NOMO-1 treated with dmso at 0.1 percent for 144 hours (cell line): ENCODE measurements around the gene METRNL.
A peak's percentile ranks its signal among the peaks of the same experiment; 100 is the strongest.

Experiments used
- DNase-seq: peaks from one replicate; lab custom pipeline; 2025; ENCODE audit not compliant: unreplicated experiment; lab: John Stamatoyannopoulos, UW

METRNL gene

GRCh38 chr17:83089328-83090132 lies 10.1 kb downstream of the METRNL start:
- DNase-seq, result no peak

DNA sequence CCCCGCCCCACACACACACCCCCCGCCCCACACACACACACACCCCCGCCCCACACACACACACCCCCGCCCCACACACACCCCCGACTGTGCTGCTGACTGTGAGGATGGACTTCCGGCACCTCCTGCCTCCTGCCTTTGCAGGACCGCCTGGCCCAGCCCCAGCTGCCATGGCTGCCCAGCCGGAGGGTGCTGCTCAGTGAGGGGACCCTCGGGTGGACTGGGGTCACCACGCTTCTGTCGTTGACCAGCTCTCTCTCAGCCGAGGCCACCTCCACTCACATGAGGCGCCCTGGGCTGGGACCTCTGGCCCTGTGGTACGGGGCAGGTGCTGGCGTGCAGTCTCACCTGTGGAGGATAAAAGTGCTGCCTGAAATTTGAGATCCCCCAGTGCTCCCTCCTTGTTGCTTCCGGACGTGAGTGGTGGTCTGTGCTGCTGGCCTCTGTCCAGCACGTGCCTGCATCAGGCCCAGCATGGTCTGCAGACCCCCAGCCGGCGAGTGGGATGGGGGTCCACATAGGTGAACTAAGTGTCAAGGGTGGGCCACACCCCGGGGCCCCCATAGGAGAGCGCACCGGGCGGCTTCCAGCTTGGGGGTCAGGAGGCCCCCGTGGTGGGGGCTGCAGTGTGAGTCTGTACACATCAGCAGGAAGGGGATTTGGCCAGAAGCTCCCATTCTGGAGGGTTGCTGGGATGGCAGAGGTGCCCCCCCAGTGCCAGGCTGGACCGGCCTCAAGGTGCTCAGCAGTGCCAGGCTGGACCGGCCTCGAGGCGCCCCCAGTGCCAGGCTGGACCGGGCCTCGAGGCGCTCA lies 11.2 kb downstream of the METRNL start:
- DNase-seq, result no peak

DNA sequence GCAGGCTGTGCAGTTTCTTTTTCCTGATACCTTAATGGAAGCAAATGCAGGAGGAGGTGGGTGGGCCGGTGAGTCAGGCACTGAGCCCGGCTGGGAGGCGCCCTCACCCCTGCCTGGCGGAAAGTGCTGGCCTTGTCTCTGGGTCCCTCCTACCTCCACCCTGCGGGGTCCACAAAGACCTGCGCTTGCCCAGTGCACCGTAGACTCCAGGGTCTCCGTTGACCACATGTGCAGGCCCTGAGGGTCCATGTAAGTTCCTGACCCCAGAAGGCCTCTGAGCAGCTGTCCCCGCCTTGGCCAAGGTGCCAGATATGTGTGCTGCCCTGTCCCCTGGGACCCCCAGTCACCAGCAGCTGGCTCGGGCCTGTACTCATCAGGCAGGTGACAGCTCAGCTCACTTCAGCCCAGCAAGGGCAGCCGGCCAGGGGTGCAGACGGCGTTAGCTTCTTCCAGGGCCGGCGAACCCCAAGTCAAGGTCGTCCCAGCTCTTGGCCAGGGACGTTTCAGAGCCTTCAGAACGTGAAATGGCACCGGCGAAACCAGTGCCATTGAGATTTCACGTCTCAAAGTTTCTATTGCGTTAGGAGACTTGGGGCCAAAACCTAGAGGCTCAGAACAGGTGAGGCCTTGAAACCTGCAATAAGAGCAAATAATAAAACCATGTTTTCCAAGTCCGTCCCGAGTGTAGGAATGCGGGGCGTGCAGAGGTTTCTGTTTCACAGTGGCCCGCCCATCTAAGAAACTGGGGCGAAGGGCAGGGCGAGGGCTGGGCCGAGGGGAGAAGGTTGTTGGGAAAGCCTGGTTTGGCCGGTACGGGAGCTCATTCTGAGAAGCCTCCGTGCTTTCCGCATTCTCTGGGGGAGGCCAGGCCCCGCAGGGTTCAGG lies 12.1 kb downstream of the METRNL start:
- no peak for DNase-seq

DNA sequence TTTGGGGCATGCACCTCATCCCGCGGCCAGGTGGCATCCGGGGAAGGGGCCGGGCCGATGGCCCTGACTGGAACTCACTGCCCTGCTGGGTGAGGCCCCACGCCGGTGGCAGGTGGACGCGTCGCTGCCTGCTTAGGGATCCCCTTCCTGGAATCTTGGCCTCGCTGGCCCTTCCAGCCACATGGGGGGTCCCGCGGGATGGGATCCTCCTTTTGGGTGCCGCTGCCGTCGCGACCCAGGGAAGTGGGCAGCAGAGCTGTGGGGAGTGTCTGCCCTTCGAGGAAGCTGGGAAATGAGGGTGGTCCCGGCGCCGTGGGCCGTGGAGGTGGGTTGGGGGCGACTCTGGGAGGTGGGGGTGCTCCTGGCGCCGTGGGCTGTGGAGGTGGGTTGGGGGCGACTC lies 12.8 kb downstream of the METRNL start:
- DNase-seq, result no peak

- DNase-seq, result no peak
These were observed 13.5 kb downstream of the METRNL start for GRCh38 chr17:83092931-83093330.

DNA sequence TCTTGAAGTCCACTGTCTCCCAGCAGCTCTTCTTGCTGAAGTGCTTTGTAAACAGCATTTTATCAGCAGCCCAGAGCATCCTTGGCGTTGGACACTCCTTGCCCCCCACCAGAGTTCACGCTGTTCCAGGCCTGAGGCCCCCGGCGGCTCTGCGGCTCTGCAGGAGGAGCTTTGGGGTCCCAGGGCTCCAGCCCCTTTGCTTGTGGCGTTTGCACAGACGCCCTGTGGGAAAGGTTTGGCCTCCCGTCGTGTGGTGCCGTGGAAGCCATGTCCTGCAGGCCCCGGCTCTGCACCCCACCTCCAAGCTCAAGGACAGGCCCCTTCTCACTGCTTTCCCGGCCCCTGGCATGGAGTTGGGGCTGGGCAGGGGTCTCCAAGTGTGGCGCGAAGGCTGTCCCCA lies 14.1 kb downstream of the METRNL start:
- DNase-seq, result no peak

GRCh38 chr17:83094291-83094690 lies 14.9 kb downstream of the METRNL start:
- DNase-seq, result no peak

DNA sequence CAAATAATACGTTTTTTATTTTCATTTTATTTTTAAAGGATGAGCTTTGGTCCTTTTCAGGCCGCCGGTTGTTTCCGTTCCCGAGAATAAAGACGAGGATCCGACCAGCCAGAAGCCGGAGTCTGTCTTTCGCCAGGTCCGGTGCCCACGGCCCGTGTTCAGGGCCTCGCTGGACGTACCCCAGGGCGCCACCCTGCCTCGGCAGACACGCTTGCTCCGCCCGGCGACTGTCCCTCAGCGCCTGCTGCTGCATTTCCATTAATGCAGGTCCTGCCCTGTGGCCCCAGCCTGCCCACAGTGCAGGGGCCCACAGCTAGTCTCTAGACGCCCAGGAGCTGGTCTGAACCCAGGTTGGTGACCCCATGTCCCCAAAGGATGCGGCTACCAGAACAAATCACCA lies 15.6 kb downstream of the METRNL start:
- no peak for DNase-seq

GRCh38 chr17:83096401-83097224 lies 17.2 kb downstream of the METRNL start:
- no peak for DNase-seq

DNA sequence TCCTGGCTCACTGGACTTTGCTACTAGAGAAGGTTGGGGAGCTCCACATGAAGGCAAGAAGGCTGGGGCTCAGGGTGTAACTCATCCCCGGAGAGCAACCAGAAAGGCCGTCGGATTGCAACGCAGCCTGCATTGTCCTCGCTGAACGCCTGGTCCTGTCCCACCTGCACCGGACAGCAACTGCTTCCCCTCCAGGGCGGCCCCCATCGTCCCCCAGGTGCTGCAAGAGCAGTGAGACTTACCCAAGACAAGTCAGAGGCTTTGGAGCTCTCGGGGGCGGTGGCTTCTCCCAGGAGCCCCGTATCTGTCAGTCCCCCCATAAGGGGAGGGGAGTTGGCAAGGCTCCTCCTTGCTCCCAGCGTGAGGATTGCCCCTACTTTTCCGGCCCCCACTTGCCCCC lies 18.4 kb downstream of the METRNL start:
- no peak for DNase-seq

DNA sequence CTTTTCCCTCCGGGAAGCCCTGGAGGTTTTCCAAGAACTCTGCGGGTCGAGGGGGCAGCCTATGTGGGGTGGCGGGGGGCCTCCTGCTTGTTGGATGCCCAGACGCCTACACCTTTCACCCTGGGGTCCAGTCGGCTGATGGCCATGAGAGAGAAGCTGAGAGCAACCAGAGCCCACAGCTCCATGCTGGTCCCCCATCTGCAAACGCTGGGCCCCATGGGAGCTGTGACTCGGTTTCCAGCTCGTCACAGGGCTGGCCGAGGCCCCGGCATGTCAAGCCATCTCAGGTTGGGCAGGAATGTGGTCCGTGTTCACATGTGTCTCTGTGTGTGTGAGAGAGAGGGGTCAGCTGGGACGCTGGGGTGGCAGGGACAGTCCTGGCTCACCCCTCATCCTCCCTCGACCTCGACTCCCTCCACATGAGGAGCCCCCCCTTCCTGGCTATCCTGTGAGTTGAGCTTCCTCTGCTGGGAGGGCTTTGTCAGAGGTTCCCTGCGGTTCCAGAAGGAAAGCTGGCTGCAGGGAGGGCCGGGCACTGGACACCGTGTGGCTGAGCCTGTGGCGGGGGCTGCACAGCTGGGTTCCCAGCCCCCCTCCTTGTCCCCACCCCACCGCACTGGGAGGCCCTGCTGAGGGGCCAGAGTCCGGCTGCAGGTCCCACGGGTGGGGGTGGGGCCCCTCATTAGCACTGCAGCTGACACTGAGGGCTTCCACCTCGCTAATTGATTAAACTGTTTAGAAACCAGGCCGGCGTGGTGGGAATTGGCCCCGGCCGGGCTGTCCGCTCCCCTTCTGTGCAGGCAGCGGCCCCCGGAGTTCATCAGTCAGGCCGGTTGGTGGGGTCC lies 19.1 kb downstream of the METRNL start:
- no peak for DNase-seq

- DNase-seq, result no peak
These were observed 19.7 kb downstream of the METRNL start for GRCh38 chr17:83099086-83099555.

GRCh38 chr17:83099570-83100181 lies 20.3 kb downstream of the METRNL start:
- DNase-seq, result no peak

GRCh38 chr17:83100220-83100852 lies 20.9 kb downstream of the METRNL start:
- no peak for DNase-seq

DNA sequence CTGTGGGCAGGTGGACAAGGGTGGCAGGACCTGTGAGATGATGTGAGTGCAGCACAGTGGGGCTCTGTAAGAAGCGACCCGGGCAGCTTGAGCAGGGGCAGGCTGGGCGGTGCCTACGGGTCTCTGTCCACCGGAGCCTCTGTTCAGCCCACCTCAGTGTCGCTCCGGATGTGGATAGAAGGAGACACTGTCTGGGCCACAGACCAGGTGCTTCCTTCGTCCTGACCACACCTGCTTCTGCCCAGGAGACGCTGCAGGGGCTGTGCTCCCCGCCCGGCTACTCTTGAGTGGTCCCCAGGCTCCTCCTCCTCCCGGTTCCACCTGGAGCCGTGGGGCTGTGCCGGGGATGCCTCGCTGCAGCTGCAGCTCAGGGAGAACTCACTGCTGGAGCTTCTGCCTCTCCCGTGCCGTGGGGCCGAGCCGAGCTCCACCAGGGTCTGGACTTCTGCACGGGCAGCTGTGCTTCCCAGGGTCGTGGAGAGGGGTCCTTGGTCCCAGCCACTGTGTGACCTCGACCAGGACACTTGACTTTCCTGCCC lies 21.5 kb downstream of the METRNL start:
- no peak for DNase-seq

DNA sequence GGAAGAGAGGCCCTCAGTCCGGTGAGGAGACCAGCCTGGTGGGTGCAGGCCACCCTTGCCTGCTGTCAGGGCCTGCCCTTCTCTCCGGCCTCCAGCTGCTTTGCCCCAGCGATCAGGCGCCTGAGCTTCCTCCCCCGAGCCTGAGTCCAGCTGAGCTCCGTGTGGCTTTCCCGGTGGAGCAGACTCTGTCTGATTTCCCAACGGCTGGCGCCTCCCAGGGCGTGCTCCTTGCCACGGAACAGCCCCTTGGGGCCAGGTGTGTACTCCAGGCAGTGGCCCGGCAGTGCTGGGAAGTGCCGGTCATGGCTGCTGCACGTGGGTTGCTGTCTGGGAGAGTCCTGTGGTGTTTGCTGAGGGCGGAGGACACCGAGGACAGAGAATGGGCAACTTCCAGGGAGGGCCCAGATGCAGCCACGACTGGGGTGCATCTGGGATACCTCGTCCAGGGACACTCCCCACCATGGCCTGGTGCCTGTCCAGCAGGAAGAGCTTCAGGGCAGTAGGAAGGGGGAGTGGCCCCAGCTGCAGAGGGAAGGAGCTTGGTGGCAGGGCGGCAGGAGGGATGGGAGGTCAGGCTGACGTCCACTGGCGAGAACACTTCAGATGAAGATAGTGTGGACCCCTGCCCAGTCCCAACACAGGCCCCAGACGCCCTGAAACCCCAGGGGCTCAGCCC lies 22.5 kb downstream of the METRNL start:
- DNase-seq, result no peak

DNA sequence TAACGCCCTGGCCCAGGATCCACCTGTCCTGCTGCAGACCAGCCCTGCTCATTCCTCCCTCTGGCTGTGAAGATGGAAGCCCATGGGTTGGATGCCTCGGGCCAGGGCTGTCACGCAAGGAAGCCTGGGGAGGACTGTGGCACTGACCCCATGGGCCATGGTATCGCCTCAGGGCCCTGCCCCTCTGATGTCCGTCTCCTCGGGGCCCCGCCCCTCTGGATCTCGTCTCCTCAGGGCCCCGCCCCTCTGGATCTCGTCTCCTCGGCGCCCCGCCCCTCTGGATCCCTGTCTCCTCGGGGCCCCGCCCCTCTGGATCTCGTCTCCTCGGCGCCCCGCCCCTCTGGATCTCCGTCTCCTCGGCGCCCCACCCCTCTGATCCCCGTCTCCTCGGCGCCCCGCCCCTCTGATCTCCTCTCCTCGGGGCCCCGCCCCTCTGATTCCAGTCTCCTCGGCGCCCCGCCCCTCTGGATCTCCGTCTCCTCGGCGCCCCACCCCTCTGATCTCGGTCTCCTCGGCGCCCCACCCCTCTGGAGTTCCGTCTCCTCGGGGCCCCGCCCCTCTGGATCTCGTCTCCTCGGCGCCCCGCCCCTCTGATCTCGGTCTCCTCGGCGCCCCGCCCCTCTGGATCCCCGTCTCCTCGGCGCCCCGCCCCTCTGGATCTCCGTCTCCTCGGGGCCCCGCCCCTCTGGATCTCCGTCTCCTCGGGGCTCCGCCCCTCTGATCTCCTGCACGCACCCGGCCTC lies 24.0 kb downstream of the METRNL start:
- peak; percentile 59 for DNase-seq
